A172 (cell line): ENCODE results near the gene B3GALNT1. TPM values are rescaled to one million over a fixed set of nuclear protein-coding genes. Genes with fewer than 3 reads are reported as not detected.

Experiments
- DNase-seq: peaks from one replicate; pipeline ENCODE4 v3.0.0-alpha.2; 2015; ENCODE audit warnings: low spot score
- total RNA-seq: library from RNA; depleted of rRNA; stranded (reverse); fragments of >200 nt; shearing (Covaris generic); gene quantifications from 2 replicates; pipeline ENCODE4 v1.2.3, GENCODE V29; 2014; rRNA removed

Gene B3GALNT1
- 21.9 and 24.6 TPM in 2 replicates for total RNA-seq

DNA sequence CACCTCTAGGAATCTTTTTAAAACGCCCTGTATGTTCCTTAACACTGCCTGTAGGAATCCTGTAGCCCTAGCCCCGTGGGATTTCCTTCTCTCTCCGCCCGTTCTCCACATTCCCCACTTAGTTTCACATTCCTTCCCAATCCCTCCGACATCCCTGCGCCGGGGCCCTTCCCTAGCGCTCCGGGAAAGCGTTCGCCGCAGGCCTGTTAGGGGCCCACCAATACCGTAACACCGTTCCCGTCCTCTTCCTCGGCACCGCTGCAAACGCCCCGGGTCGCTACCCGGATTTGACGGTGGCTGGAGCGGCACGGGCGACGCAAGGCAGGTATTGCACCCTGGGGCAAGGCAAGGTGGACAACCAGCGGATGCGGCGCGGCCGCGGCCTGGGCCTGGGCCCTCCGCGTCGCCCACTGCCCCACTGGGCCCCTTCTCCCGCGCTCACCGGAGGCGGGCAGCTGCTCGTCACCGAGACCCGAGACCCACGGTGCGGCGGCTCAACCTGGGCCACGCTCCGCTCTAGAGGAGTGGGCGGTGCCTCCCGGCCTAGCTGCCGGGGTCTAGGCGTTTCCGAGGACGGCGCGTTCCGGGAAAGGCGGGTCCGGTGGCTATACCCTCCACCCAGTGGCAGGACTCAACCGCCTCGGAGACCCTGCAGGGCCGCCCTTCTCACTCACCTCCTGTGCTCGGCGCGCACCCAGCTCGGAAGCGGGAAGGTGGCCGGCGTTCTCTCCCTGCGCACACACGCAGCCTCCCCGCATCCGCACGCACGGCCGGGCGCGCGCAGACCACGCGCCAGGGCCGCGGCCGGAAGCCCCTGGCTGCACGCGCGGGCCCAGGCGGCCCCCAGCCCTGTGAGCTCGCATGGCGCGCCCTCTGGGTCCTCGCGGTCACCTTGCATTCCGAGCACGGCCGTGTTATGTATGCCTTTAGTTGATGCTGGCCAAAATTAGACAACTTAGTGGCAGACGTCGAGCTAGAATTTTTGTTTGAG lies at the start of gene B3GALNT1:
TSS of gene B3GALNT1 (minus strand) at position 789 of the 991 bp plus-strand sequence. CDS start 18,595 bp downstream, outside the sequence.
- DNase-seq, result peak; percentile 42

DNA sequence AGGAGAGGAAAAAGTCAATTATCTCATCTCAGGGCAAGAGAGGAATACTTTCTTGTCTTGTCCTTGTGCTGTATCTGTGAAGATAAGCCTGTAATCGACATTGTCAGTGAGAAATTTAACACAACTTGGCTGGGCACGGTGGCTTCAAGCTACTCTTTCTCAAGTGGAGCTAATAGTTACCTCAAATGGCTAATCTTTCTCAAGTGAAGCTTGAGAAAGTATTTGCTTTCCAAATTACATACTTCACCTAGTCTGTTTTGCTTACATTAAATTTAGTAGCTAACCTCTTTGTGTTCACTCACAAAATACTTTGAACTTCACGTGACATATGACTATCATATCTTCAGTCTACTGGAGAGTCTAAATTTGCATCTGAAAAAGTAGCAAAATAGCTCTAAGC lies 48.3 kb upstream of the B3GALNT1 start:
- DNase-seq, result no peak

DNA sequence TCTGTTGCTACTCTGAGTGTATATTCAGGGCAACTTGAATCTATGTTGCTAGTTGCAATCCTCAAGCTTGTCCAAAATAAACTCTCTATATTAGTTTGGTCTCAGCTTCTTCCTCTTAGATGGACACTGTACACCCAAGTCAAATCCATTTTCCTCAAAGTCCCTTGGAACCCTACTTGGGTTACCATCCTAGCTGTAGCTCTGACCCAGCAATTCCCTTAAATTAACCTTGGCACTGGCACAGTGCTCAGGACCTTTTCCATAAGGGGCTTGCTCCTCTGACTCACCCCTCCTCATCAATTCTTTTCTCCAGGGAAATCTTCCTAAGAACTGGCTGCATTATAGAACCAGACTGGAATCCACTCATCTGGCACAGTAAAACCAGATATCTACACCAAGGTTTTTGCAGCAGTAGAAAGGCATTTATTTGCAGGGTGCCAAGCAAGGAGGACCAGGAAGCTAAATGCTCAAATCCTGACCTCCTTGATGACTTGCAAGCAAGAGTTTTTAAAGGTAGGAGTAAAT lies 44.9 kb upstream of the B3GALNT1 start:
- no peak for DNase-seq

GRCh38 chr3:161149529-161149928 lies 44.4 kb upstream of the B3GALNT1 start:
- DNase-seq, result no peak

DNA sequence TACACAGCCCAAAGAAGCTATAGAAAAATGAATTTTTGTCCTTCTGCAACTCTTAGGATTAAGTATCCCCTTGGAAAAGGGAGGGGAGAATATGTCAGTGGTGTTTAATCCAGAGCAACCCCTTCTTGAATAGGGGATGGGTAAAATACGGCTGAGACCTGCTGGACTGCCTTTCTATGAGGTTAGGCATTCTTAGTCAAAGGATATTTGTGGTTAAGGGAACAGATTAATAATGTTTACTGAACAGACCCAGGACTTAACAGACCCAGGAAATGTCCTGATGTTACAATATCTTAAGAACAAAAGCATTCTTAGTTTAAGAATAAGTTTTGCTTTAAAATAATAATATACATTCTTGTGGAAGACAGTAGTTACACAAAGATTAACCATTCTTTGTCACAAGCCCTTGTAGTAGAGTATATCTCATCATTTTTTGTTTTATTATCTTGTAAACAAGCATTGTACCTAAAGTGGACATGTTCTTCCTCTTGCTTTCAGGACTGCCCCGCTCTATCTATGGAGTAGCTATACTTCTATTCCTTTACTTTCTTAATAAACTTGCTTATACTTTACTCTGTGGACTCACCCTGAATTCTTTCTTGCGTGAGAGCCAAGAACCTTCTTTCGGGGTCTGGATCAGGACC lies 43.8 kb upstream of the B3GALNT1 start:
- no peak for DNase-seq

DNA sequence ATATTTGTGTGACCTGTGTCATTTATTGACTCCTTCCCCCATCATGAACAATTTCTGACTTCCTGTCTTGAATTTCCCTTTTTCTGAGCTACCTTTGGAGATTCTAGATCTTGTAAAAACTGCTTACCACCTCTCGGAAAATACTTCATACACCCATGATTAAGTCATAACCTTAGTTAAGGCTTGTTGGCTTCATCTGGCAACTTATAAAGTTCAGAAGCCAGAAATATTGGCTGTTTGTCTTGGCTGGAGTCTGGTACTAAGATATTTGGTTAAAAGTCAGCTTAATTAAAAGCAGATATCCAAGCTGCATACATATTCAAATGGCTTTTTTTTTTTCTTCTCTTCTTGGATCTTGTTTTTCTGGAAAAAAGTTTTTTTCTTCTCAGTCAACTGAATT lies 37.3 kb upstream of the B3GALNT1 start:
- DNase-seq, result no peak

- DNase-seq, result no peak
These were observed 34.5 kb upstream of the B3GALNT1 start for GRCh38 chr3:161139686-161140085.

DNA sequence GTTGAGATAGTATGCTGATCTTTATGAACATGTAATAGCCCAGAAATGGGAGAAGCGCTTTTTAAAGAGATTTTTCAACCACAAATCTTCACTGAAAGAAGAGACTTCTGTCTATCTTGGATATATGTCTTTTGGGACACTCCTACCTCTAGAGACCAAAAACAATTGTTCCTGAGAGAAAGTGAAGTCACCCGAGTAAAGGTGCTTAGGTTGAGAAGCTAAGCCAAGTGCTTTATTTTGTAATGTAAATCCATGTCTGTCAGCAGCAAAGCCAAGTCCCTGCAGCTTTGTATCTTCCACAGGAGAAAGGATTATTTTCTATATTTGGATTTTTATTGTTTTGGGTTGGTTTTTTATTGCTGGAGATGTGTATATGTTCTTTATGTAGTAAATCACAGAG lies 32.1 kb upstream of the B3GALNT1 start:
- DNase-seq, result no peak

- DNase-seq, result no peak
These were observed 27.2 kb upstream of the B3GALNT1 start for GRCh38 chr3:161132391-161132790.

DNA sequence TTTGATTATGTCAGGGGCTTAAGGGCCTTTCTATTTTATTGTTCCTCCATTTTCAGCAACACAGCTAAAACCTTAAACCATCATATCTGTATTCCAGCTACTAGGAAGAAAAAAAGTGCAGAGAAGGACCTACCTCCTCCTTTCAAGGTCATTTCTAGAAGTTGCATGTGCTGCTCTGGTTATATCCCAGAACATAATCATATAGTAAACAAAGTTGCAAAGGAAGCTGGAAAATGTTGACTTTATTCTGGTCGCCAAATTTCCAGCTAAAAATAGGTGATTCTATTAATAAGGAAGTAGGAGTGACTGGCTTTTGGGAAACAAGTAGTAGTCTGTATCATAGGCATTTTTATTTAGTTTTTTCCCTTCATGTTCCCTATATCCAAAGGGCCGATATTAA lies 21.3 kb upstream of the B3GALNT1 start:
- DNase-seq, result no peak

GRCh38 chr3:161117646-161118045 lies 12.5 kb upstream of the B3GALNT1 start:
- DNase-seq, result no peak

DNA sequence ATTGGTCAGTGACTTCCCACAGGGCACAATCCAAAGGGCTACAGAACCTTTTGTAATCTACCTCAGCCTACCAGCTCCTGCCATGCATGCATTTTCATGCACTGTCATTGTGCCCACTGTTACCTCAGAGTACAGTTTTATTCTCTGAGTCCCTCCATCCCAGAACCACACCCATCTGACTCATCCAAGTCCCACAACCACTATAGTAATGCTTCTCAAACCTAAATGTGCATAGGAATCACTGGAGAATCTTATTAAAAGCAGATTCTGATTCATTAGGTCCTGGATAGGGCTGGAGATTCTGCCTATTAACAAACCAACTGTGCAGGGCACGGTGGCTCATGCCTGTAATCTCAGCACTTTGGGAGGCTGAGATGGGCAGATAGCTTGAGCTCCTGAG lies 3.7 kb upstream of the B3GALNT1 start:
- peak; percentile 74 for DNase-seq

DNA sequence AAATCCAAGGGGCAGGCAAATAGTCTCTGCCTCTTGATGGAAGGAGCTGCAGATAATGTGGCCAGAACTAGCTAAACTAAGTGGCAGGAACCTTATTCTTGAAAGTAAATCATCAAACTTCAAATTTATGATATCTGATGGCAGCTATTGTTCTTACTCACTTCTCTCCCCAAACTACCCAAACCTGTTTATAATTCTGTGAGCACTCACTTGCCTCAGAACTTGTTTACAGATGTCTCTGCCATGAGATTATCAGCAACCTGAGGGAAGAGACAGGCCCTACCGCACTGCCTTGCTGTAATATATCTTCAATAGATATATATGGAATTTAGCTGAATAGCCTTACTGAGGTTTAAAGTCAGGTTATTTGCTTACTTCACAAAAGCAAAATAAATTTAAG lies 2.2 kb upstream of the B3GALNT1 start:
- DNase-seq, result no peak

GRCh38 chr3:161103776-161104385 lies 1.3 kb downstream of the B3GALNT1 start:
- DNase-seq, result no peak

DNA sequence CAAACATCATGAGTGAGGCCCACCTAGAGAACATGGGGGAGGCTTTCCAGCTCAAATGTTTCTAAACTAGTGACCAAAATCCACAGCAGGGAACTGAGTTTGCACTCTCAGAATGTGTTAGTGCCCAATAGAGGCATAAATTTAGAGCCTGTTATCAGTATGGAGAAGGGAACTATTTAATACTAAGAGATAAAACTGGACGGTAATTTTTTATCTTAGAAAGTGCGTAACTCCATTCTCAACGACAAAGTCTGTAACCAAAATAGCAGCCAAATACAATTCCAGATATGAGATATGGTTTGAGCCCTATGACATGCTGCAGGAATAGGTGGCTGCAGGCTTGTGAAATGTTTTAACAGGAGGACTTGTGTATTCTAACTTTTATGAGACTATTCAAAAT lies 3.5 kb downstream of the B3GALNT1 start:
- DNase-seq, result no peak

DNA sequence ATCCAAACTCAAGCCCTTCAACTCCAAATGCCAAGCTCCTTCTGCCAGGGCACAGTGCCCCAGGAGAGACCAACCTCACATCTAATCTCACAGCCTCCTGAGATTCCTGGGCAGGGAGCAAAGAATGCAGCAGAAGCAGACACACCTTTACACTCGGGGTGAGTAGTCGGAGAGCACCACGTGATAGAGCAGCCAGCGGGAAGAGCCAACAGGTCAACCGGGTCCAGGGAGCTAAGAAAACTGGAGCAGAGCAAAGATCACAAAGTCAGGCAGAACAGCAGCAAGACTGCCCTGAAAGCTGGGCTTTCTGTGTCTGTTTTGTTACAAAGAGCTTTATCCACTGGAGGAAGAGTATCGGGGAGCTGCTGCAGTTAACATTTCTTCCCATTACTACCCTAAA lies 4.2 kb downstream of the B3GALNT1 start:
- DNase-seq, result no peak

DNA sequence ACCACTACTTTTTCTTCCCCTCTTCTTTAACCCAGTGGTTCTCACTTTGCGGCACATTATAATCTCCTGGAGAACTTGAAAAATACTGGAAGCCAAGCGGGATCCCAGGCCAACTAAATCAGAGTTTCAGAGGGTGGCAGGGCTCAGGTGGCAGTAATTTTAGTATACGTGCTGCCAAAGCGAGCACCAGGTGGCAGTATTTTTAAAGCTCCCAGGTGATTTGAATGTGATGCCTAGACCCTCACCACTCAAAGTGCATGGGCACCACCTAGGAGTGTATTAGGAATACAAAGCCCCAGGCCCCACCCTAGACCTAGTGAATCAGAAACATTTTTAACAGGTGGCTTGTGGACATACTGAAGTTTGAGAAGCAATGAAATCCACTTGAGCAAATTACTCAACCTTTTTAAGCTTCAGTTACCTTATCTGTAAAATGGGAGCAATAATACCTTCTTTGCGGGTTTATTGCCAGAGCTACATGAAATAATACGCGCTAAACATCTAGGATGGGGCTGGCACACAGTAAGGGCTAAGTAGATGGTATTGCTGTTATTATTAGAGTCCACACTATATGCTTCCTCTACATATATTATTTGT lies 8.3 kb downstream of the B3GALNT1 start:
- DNase-seq, result peak; percentile 22

DNA sequence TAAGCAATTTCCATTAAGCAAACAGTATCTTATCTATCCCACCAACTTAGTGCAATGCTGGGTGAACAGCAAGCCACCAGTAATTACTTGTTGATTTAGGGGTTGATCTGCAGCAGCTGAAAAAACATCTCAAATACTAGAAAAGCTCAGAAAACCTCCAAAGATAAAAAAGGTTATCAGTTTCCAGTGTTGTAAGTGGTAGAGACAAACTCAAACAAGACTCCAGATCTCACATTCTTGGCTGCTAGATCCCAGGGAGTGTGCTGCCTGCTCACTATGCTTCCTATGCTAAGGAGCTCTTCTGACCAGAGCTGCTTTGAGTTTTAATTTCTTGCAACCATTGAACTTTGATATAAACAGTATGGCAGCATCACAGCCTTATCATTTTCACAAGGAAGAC lies 11.3 kb downstream of the B3GALNT1 start:
- no peak for DNase-seq

- no peak for DNase-seq
These were observed 20.9 kb downstream of the B3GALNT1 start for GRCh38 chr3:161084277-161084676.

- no peak for DNase-seq
These were observed 22.0 kb downstream of the B3GALNT1 start for GRCh38 chr3:161083131-161083530.

DNA sequence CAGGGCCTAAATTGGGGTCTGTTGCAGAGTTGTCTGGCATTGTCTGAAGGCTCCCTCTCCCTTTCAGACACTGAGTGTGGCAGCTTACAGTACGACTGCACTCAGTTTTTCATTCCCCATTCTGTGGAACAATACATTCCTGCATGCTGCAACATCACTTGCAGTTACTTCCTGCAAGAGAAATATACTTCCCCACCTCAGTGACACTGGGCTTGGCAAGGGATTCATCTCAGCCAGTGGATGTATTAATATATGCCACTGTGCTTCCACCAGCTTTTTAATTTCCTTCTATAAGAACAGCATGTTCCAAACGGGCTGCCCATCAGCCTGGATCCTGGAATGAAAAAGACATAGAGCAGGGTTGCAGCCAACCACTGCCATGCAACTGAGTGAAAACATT lies 23.1 kb downstream of the B3GALNT1 start:
- DNase-seq, result no peak

GRCh38 chr3:161081633-161082032 lies 23.5 kb downstream of the B3GALNT1 start:
- DNase-seq, result no peak
